KOPT-K1 (cell line): ENCODE data around the gene SLIRP.
A peak's percentile ranks its signal among the peaks of the same experiment; 100 is the strongest.
"Not testable (repeated sequence)": the region's sequence is repeated elsewhere in the genome, so short reads cannot be mapped to it uniquely, and the experiment has no call there.

Experiments used
- H3K27ac ChIP-seq: fragments of 200-600 bp; sonication (generic); 2 replicates; pipeline ENCODE4 v1.5.1; 2016; ENCODE audit warnings: antibody characterized with exemption, mild to moderate bottlenecking, low read depth, low read length; ENCODE audit not compliant: poor library complexity, severe bottlenecking
- H3K36me3 ChIP-seq: fragments of 200-600 bp; sonication (generic); 2 replicates; pipeline ENCODE4 v1.5.1; 2017; ENCODE audit warnings: antibody characterized with exemption, mild to moderate bottlenecking, low read length, moderate library complexity; ENCODE audit not compliant: insufficient read depth
- H3K9me3 ChIP-seq: fragments of 200-600 bp; sonication (generic); 2 replicates; pipeline ENCODE4 v1.5.1; 2017; ENCODE audit warnings: antibody characterized with exemption, low read length, mild to moderate bottlenecking; ENCODE audit not compliant: insufficient read depth, poor library complexity, severe bottlenecking

Gene SLIRP

DNA sequence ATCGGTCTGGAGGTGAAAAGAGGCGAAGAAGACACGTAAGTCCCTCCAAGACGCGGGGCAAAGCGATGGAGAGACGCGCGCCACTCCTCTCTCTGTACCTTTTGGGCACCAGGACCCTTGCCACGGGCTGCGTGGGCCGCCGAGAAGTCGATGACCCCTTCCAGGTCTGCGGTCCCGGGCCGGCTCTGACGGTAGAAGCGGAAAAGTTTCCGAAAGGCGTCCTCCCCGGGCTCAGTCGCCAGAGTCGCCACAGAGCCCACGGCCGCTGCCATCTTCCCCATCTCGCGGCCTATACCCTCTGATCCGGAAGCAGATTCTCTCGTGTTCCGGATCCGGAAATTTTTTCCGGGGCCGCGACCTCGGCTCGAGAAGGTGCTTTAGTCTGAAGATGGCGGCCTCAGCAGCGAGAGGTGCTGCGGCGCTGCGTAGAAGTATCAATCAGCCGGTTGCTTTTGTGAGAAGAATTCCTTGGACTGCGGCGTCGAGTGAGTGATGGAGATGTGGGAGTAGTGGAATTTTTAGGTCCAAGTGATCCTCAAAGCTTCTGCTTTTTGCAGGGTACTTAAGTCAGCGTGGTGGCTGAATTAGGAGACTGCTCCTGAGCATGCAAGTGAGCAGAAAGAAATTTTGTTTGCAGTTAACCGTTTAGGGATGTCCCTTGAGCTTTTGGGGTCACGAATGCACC, at the start of gene SLIRP, which contains the start of gene ALKBH1:
TSS of gene SLIRP (plus strand) at position 380 of the 685 bp plus-strand sequence. CDS start at position 389, 9 bp downstream.
TSS of gene ALKBH1 (minus strand) at position 300 of the 685 bp plus-strand sequence. CDS start at position 281, 19 bp downstream.
- Histone ChIP-seq H3K9me3 (no peaks in the 10 kb centered on the region), H3K27ac (peak within 1 kb of the TSS; percentile 73), H3K36me3 (peaks cover 63% of the 10 kb centered on the region)

GRCh38 chr14:77659831-77660230, 48.1 kb upstream of the SLIRP start:
- no peaks in the 10 kb centered on the region for H3K36me3 ChIP-seq
- no peaks in the 10 kb centered on the region for H3K9me3 ChIP-seq
- H3K27ac ChIP-seq: no peak overlapping the region

- H3K9me3 ChIP-seq: no peaks in the 10 kb centered on the region
- H3K27ac ChIP-seq: no peak overlapping the region
- no peaks in the 10 kb centered on the region for H3K36me3 ChIP-seq
These were observed 47.1 kb upstream of the SLIRP start for GRCh38 chr14:77660754-77661153.

DNA sequence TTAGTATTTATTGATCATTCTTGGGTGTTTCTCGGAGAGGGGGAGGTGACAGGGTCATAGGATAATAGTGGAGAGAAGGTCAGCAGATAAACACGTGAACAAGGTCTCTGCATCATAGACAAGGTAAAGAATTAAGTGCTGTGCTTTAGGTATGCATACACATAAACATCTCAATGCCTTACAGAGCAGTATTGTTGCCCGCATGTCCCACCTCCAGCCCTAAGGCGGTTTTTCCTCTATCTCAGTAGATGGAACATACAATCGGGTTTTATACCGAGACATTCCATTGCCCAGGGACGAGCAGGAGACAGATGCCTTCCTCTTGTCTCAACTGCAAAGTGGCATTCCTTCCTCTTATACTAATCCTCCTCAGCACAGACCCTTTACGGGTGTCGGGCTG, 46.3 kb upstream of the SLIRP start:
- H3K36me3 ChIP-seq, H3K9me3 ChIP-seq, H3K27ac ChIP-seq: not testable (repeated sequence)

GRCh38 chr14:77663293-77663692, 44.6 kb upstream of the SLIRP start:
- Histone ChIP-seq H3K27ac (no peak overlapping the region), H3K36me3 (no peaks in the 10 kb centered on the region), H3K9me3 (no peaks in the 10 kb centered on the region)

GRCh38 chr14:77667331-77667730, 40.6 kb upstream of the SLIRP start:
- Histone ChIP-seq H3K9me3 (no peaks in the 10 kb centered on the region), H3K36me3 (peaks cover 2% of the 10 kb centered on the region), H3K27ac (no peak overlapping the region)

DNA sequence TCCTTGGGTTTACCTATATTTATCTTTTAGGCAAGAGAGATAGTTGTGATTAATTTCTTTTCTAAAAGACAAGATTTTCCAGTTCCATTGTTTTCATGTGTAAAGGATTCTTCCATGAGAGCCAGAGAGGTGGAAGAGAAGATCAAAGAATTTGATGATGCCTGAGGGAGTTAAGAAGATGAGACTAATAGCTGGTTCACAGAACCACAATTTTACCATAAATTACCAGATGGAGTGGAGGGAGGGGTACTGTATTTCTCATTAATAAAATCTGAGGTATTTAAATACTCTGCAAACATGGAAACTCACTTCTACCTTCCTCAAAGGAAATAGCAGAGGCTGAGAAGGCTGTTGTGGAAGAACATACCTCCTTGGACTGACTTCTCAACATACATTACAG, 34.7 kb upstream of the SLIRP start:
- H3K36me3 ChIP-seq: peaks cover 53% of the 10 kb centered on the region
- no peak overlapping the region for H3K27ac ChIP-seq
- no peaks in the 10 kb centered on the region for H3K9me3 ChIP-seq

GRCh38 chr14:77674931-77675330, 33.0 kb upstream of the SLIRP start:
- Histone ChIP-seq H3K27ac (no peak overlapping the region), H3K9me3 (no peaks in the 10 kb centered on the region), H3K36me3 (peaks cover 70% of the 10 kb centered on the region)

DNA sequence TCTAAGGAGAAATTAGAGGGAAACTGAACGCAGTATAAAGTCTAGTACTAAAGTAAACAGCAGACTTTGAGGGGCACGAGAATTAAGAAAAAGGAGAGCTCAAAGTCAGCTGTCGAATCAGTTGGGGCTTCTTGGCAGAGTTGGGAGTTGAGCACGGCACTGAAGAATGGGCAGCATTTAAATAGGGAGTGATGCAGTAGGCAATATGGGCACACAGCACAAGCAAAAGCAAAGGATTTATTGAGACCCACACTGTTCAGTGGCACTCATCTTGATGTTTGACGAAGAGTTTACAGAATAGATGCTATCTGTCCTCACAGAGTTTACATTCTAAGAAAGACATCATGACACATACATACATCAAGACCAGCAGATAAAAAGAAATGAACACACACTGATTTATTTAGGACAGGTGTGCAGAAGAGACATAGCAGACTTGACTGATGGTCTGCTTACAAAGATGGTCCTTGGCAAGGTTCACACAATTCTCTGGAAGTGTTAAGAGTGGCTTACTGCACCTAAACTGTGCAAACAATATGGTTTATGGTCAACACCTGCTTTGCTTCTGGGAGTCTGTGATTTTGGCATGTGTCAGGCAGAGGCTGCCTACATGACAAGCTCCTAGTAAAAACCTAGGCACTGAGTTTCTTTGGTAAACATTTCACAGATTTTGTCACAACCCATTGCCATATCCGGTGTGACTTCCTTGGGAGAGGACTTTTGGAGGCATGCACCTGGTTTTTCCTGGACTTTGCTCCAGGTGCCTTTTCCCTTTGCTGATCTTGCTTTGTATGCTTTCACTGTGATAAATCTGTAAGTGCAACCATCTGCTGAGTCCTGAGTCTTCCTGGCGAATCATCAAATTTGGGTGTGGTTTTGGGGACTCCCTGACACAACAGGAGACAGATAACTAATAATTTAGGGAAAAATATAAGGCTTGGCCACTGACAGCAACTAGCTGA, 26.4 kb upstream of the SLIRP start:
- peaks cover 86% of the 10 kb centered on the region for H3K36me3 ChIP-seq
- no peak overlapping the region for H3K27ac ChIP-seq
- H3K9me3 ChIP-seq: no peaks in the 10 kb centered on the region

DNA sequence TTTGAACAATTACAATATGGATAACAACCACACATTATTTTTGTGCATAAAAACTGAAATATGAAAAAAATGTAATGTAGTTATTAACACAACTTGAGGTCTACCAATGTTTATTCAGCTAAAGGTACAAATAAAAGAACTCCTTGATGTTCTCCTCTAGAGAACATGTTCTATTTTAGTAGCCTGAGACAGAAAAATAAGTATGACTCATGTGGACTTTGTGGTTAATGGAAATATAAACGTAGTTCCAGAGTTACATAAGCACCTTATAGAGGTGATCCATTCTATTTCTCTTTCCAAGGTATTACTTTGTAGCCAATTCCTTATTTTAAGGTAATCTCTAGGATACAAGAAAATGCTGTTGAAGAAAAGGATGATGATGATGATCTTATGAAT, 25.7 kb upstream of the SLIRP start:
- no peaks in the 10 kb centered on the region for H3K9me3 ChIP-seq
- peaks cover 91% of the 10 kb centered on the region for H3K36me3 ChIP-seq
- H3K27ac ChIP-seq: no peak overlapping the region

DNA sequence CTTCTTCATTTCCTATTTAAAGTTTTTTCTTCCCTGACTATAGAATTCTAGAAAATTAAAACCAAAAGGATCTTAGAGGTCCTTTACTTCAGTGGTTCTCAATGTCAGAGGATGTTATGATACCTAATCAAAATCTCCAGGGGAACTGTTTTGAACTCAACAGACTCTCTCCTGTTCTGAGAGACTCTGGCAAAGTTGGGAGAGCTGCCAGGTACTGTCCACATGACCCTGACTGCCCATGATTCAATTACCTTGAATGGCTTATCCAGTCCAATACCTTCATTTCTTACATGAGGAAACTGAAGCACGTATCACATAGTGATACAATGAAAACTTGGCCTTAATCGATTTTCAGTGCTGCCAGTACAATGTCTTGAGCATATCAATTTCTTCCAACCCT, 16.6 kb upstream of the SLIRP start:
- Histone ChIP-seq H3K36me3 (peaks cover 92% of the 10 kb centered on the region), H3K9me3 (no peaks in the 10 kb centered on the region), H3K27ac (no peak overlapping the region)

- Histone ChIP-seq H3K36me3 (peaks cover 63% of the 10 kb centered on the region), H3K27ac (peak overlapping the region; percentile 73), H3K9me3 (no peaks in the 10 kb centered on the region)
These were observed 564 bp upstream of the SLIRP start for GRCh38 chr14:77707355-77707723.

DNA sequence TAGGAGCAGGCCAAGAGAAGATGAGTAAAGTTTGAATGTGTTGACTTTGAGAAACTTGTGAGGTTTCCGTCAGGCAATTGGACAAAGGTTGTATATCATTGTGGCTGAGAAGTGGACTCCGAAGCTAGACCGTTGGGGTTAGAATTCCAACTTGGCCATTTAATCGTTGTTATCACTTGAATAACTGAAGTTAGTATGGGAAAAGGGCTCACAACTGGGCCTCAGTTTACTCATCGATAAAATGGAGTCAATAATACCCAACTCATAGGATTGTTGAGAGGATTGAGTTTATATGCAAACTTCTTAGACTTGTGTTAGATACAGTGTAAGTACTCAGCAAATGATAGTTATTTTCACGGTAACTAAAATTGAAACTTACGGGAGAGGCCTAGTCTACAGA, 846 bp downstream of the SLIRP start:
- Histone ChIP-seq H3K27ac (peak overlapping the region; percentile 73), H3K36me3 (peaks cover 63% of the 10 kb centered on the region), H3K9me3 (no peaks in the 10 kb centered on the region)

GRCh38 chr14:77709412-77709811, 1.5 kb downstream of the SLIRP start:
- H3K27ac ChIP-seq: peak overlapping the region; percentile 73
- no peaks in the 10 kb centered on the region for H3K9me3 ChIP-seq
- peaks cover 63% of the 10 kb centered on the region for H3K36me3 ChIP-seq

DNA sequence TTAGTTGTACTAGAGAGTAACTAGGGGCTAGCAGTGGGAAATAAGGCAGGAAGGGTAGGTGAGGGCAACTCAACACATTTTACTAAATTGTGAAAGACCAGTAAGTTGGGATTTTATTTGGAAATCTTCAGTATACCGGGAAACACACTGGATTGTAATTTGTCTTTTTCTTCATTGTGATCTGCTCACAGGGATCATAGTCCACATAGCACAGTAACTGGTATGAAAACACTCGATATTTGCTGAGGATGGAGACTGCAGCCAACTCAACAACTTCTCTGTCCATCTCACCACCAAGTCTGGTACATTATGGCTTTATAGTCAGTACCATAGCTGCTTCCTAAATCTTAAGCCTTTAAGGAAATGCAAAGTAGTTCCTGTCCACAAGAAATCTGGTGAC, 2.5 kb downstream of the SLIRP start:
- H3K9me3 ChIP-seq: no peaks in the 10 kb centered on the region
- no peak overlapping the region for H3K27ac ChIP-seq
- peaks cover 63% of the 10 kb centered on the region for H3K36me3 ChIP-seq
